SIG-M5 treated with dmso at 0.1 percent for 504 hours (cell line): Measurements from ENCODE around the gene TDRD12.

ENCODE experiments used
- DNase-seq: peaks from one replicate; lab custom pipeline; 2025; ENCODE audit not compliant: unreplicated experiment; lab: John Stamatoyannopoulos, UW

Gene TDRD12, protein sequence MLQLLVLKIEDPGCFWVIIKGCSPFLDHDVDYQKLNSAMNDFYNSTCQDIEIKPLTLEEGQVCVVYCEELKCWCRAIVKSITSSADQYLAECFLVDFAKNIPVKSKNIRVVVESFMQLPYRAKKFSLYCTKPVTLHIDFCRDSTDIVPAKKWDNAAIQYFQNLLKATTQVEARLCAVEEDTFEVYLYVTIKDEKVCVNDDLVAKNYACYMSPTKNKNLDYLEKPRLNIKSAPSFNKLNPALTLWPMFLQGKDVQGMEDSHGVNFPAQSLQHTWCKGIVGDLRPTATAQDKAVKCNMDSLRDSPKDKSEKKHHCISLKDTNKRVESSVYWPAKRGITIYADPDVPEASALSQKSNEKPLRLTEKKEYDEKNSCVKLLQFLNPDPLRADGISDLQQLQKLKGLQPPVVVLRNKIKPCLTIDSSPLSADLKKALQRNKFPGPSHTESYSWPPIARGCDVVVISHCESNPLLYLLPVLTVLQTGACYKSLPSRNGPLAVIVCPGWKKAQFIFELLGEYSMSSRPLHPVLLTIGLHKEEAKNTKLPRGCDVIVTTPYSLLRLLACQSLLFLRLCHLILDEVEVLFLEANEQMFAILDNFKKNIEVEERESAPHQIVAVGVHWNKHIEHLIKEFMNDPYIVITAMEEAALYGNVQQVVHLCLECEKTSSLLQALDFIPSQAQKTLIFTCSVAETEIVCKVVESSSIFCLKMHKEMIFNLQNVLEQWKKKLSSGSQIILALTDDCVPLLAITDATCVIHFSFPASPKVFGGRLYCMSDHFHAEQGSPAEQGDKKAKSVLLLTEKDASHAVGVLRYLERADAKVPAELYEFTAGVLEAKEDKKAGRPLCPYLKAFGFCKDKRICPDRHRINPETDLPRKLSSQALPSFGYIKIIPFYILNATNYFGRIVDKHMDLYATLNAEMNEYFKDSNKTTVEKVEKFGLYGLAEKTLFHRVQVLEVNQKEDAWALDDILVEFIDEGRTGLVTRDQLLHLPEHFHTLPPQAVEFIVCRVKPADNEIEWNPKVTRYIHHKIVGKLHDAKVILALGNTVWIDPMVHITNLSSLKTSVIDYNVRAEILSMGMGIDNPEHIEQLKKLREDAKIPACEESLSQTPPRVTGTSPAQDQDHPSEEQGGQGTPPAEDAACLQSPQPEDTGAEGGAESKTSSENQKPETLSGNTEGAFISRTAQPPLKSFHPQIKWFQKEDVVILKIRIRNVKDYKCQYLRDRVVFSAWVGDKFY (N-terminal part only)

DNA sequence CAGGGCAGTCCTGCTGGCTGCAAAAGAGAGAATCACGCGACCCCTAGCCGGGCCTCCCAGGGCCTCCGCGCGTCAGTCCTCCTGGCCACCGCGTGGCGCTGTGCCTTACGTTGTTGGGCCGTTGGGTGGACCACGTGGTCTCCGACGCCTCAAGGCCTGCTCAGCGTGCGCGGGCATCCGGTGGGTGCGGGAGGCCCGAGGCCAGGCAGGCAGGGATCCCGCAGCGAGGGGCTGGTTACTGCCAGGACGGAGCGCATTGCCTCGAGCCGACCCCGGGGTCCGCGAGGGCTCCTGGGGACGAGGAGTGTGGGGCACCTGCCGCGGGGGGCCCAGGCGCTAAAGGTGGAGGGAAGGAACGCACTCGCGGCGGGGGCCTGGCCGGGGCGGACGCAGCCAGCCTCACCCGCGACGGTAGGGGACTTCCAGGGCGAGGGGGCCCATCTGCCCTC is at the start of gene TDRD12:
Gene TDRD12, plus strand, starts transcription at position 157 of the 449 bp plus-strand sequence. CDS start 306 bp downstream, outside the sequence.
- no peak for DNase-seq

DNA sequence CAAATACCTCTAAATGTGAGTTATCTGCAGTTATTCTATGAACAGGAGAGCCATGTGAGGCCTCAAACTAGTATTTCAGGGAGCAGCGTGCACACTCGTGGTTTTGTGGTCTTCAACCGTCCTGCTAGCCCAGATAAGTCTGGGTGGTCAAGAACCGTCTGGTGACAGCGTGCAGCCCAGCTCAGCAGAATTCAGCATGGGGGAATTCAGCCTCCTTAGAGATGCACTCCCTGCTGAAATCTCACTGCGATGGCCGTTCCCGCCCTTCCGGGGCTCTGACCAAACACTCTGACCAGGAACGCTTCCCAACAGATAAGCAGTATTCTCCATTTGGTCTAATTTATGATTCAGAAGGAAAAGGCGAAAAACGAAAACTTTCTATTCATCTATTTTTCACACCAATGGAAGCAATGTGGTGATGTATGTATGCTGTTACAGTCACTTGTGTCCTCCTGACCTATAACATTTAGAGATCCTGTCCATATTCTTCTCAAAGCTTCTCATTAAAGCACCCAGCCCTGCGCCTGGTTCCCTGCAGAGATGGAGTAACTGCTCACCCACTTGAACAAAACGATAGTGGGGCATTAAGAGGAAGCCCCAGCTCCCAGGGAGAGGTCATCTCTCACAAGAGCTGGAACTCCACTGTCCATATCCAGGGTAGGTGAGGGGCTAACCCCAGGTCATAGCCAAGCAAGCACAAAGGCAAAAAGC is 47.5 kb upstream of the TDRD12 start:
- no peak for DNase-seq

DNA sequence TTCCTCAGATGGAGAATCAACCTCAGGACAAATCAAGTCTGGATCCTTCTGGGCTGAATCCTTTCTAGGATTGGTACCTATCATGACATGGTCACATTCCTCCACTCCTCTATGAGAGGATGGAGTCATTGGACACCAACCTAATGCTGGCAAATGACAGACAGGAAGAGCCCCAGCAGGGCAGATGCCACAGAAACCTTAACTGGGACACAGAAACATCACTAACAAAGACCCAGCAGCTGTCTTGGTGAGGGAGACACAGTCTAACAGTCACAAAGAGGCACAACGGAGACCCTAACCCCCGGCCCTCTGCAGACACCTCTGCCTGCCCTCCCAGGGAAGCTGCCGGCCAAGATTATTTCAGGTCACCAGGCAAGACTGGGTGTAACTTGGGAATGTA is 46.7 kb upstream of the TDRD12 start:
- no peak for DNase-seq

DNA sequence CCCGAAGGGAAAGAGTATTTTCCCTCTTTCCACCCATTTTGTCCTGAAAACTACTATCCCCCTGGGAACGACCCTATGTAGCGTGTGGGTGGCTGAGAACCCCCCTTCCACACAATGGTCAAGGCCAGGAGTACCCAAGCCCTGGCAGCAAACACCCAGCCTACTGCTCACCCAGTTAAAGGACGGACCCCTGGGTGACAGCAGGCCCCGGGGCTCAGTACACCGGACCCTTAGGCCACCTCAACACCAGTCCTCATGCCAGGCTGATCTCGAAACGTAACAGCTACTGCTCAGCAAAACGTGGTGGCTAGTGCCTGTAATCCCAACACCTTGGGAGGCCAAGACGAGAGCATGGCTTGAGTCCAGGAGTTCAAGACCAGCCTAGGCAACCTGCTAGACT is 46.0 kb upstream of the TDRD12 start:
- no peak for DNase-seq

DNA sequence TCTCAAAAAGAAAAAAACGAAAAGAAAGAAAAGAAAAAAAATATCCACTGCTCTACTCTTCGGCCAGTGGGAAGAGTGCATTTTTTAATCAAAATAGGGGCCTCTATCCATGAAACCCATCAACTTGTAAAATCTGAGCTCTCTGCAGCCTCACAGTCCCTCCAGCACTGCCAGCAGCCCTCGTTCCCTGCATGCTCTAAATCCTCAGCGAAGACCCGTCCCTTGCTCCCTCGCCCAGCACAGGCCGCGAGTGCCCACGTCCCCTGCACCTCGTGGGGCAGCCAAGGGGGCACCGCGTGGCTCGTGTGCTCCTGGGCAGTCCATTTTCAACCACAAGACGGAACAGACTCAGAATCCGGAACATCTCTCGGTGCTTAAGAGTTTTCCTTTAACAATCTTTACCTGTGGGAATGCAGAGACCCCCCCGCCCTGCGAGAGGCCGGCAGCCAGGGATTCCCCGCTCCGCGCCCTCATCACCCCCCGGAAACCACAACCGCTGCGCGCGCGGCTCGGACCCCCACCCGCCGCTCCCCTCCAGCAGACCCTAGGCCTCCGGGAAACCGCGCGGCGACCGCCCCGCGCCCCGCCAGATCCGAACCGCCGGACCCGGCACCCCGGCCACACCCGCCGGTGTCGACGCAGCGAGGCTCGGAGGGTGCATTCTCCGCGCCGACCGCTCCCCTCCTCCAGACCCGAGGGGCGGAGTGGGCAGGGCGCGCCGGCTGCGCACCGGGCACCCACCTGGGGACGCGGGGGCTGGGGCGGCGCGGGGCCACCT is 45.2 kb upstream of the TDRD12 start:
- peak; percentile 5 for DNase-seq

DNA sequence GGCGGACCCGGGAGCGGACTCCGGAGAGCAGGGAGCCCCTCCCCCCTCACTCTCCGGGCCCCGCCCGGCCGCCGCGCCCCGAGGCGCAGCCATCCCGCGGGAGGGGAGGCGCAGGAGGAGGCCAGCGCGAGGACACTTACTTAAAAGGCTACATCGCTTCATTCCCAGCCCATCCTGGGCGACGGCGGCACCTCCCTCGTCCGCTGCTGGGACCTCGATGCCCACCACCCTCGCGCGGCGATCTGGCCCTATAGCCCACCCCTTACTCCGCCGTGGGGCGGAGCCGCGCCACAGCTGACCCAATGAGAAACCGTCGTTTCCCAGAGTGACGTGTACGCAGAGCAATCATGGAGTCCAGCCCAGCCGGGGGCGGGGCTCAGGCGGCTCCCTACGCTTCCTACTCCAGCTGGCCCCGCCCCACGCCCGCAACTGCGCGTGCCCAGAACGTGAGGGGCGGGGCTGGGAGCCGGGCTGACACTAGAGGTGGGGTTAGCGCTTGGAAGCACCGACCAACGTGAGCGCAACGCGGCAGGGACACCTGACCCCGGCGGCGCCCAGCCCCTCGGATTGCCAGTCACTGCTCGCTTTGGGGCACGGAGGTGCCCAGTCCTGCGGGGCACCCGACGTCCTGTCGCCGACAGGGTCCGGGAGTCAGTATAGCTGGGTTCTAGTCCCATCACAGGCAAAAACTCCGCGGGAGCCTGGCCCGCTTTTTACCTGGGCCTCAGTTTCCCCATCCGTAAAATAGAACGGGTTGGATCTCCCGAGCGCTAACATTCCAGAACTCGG is 44.4 kb upstream of the TDRD12 start, which contains the start of gene ANKRD27:
Gene ANKRD27, minus strand, starts transcription at position 250 of the 789 bp plus-strand sequence. CDS start 16,165 bp downstream, outside the sequence.
- peak; percentile 96 for DNase-seq

DNA sequence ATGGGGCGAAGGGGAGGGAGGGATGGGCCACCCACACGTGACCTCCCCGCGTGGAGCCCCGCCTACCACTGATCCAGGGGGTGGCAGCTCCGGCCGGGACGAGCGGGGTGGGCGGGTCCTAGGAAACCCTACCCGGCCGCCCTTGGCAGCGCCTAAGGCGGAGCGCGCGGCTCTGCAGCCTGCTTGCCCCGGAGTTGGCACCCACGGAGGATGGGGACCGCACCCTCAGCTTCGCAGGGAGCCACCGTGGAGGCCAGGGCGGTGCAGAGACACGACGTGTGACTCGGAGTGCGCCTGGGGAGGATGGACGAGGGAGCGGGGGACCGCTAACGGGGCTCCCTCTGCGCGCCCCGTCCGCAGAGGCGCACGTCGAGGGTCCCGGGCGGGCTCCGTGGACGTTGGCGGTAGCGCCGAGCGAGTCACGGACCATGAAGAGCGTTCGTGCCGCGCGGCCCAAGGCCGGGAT is 43.8 kb upstream of the TDRD12 start, which contains the start of gene RGS9BP:
Gene RGS9BP, plus strand, starts transcription at position 129 of the 466 bp plus-strand sequence. CDS start 416 bp downstream, outside the sequence.
- DNase-seq: peak; percentile 59

DNA sequence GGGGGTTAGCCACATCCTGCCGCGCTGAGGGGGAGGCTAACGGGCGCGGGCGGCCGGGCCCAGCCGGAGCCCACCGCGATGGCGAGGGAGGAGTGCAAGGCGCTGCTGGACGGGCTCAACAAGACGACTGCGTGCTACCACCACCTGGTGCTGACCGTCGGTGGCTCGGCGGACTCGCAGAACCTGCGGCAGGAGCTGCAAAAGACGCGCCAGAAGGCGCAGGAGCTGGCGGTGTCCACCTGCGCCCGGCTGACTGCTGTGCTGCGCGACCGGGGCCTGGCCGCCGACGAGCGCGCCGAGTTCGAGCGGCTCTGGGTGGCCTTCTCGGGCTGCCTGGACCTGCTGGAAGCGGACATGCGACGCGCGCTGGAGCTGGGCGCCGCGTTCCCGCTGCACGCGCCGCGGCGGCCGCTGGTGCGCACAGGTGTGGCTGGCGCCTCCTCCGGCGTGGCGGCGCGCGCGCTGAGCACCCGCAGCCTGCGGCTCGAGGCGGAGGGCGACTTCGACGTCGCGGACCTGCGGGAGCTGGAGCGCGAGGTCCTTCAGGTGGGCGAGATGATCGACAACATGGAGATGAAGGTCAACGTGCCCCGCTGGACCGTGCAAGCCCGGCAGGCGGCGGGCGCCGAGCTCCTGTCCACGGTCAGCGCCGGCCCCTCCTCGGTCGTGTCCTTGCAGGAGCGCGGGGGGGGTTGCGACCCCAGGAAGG is 43.2 kb upstream of the TDRD12 start:
- no peak for DNase-seq

DNA sequence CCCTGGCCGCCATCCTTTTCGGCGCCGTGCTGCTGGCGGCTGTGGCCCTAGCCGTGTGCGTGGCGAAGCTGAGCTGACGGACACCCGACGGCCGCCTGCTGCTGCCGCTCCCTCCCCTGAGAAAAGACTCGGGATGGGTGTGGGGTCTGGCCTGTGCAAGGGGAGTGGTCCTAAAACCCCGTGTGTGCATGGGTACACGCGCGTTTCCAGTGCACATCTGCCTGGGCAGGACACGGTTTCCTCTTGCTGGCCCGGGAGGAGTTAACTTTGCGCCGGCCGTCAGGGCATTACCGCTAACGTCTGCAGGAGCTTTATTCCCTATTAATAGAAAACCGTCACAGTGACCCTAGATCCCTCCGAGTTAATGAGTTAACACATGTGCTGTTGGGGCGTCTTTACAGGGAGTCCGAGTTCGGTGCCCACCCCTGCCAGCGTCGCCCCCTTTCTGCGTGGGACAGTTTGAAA is 42.6 kb upstream of the TDRD12 start:
- no peak for DNase-seq

DNA sequence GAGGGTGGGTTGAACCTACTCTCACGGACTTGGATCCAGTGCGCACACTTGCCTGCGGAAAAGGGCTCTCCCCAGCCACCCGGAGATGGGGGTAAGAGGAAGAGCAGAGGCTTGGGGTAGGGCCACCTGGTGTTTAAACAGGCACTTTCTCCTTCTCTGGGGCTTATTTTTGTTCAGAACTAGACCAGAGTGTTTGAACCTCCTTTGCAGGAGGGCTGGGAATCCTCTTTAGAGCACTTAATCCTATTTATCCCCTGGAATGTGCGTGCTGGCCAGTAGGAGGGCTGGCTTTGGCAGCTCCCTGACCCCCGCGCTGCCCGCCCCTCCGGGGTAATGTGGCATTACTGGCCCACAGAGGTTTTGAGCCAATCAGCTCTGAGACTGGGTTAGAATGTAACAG is 41.9 kb upstream of the TDRD12 start:
- peak; percentile 5 for DNase-seq

DNA sequence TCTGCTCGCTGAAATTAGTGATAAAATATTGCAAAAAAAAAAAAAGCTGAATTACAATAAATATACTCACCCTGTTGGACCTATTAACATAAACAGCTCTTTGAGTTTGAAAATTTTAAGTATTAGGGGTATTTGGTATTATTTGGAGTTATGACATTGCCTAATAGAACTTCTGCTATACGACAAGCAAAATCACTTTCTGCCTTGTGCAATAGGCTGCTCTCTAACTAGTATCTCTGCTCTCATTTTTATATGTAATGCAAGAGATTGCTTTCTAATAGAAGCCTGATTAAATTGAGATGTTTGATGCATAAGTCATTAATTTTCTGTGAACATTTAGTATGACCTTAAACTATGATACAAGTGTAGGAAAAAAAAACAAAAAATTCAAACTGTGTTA is 38.6 kb upstream of the TDRD12 start:
- DNase-seq: peak; percentile 23

DNA sequence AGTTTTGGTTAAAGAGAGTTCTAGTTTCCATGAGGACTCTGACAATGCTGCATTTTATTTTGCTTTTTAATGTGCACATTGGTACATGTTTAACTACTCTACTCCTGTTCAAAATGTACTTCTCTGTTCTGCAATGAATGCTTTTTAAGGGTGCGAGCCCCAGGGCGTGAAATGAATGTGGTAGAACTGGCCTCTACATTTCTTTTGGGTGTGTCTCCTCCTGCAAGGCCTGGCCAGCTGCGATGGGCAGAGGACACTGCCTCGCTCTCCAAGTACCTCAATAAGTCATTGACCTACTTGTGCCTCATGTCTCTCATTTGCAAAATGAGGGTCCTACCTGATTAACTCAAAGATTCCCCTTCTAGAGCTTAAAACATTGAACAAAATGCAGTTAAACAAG is 37.2 kb upstream of the TDRD12 start:
- peak; percentile 6 for DNase-seq

DNA sequence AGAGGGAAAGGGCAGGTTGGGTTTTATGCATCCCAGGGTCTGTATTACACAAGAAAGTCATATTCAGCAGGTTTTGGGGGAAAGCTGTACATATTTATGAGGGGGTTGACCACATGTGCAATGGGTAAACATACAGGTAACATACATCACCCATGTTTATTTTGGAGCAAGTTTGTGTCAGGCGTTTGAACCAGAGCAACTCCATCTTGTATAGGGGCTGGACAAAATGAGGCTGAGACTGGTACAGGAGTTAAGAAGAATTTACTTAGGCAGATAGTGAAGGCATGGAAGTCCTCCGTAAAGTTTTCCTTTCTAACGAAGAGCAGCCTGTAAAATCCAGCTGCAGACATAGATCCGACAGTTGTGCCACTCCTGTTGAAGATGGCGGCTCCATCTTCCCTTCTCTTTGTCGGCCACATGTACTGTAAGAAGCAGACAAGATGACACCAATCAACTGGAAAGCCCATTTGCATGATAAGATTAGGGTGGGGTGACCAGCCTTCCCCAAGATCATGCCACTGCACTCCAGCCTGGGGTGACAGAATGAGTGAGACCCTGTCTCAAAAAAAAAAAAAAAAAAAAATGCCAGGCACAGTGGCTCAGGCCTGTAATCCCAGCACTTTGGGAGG is 32.6 kb upstream of the TDRD12 start:
- DNase-seq: no peak

DNA sequence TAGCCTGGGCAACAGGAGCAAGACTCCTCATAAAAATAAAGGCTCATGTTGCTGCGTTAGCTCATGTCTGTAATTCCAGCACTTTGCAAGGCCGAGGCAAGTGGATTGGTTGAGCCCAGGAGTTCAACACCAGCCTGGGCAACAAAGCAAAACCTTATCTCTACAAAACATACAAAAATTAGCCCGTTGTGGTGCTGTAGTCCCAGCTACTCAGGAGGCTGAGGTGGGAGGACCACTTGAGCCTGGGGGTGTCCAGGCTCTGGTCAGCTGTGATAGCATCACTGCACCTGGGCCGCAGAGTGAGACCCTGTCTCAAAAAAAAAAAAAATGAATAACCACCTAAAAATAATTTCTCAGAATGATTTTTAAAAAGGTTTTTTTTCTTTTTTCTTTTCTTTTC is 31.9 kb upstream of the TDRD12 start:
- DNase-seq: no peak

DNA sequence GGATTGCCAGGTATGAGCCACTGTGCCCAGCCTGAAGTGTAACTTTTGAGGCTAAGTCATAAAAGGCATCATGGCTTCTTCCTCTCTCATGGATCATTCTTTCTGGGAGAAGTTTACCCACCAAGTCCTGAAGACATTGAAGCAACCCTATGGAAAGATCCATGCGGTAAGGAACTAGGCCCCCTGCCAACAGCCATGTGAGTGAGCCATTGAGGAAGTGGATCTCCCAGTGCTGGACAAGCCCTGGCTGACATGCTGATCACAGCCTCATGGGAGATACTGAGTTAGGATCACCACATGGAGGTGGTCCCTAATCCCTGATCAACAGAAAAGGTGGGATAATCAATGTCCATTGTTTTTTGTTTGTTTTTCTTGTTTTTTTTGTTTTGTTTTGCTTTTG is 31.3 kb upstream of the TDRD12 start:
- no peak for DNase-seq

DNA sequence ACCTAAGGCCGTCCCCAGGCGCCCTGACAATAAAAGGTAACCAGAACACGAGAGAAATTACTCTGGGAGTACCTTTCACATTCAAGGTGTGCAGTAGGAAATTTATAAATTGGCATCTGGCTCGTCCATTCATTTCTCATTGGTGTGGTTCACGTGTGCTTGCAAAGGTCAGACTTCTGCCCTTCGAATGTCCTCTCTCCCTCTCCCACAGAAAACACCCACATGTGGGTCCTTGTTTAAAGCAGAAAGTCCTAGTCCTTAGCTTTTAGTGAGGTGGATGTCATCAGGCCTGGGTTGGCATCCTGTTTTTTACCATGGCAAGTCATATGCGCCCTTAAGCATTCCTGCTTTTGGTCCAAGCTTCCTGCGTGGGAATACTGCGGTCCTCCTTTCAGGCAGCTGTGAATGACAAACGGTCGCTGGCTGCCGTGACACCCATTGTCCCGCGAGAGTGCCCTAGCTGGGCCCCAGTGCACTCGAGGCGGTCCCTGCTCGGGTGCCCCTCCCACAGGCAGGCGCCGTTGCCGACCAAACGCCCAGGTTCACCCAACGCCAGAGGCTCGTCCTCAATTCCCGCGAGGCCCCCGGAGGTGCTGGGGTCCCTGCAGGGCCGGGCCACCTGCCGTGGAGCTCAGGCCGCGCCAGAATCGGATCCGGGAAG is 28.1 kb upstream of the TDRD12 start, which contains the start of gene NUDT19:
Gene NUDT19, plus strand, starts transcription at position 531 of the 661 bp plus-strand sequence. CDS start 140 bp downstream, outside the sequence.
- DNase-seq: peak; percentile 73
